ENCODE results near the gene SH3RF3.

Gene SH3RF3

DNA sequence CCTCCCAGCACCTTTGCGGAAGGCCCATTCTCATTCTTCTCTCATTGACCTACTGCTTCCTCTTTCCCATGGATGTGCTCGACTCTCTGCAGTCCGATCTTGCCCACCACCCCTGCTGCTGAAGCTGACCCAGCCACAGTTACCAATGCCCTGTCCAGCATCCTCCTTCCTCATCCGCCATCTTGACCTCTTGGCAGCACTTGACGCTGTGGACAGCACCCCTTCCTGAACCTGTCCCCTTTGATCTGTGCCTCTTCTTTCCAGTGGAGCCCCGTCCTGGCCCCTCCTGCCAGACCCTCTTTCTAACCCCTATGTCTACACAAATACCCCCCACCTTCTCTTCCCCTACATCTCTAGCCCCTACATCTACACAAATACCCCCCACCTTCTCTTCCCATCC, 275.7 kb downstream of the SH3RF3 start:
- no peak for DNase-seq

DNA sequence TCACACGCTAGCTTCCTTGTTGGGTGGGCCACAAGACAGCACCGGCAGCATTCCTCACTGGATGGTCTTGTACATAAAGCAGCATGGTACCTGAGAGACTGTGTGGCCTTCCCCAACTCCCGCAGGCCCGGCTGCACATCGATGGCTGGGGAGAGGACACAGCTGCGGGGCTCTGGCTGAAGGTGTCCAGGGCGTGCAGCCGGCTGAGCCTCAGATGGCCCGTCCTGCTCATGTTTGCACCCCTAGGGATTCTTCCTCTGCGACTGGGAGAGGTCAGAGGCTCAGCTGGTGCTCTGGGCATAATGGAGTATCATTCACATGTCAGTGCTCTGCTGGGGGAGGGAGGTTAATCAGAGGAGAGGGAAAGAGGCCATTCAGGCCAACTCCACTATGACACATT, 276.9 kb downstream of the SH3RF3 start:
- no peak for DNase-seq

DNA sequence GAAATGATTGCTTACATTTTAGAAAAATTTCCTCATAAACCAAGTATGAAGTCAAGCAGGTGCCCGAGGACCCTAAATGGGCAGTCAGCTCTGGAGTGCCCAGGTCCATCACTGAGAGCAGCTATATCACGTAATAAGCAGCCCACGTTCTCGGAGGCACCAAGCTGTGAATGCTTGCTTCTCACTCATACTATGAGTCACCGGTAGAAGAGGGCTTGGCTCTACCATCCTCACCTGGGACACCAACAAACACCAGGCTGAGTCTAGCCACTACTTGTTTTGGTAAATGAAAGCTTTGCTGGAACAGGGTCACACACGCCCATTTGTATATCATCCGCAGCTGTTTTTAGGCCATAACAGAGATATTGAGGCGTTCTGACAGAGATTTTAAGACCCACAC, 277.3 kb downstream of the SH3RF3 start:
- no peak for DNase-seq

DNA sequence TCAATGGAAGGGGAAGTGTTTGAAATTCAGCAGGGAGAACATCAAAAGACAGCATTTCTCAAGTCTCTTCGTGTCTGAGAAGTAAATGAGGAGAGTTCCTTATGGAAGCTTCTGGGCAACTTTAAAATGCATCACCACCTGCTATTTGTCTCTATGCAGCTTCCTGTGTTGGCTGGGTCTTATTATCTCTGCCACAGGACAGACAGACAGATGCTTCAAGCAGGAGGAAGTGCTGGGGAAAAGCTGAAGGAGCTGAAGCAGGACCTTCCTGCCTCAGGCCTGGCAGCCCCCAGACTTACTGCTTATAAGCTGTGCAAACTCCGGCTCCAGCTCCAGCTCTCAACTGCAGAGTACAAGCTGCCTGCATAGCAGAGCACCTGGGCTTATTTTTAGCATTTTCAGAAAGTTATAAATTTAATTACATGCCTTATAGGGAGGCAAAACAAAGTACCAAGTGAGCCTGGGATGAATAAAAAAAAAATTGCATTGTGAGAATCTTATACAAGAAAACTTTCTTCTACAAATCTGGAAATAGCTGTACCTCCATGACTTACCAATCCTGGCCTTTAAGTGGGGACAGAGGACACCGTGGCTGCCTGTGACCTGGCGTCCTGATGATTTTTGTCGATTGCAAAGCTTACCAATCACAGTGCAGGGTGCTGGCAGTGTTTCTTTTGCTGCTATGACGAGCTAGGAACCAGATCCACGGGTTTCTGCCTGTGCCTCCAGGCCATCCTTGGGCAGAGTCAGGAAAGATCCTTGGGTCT, 278.5 kb downstream of the SH3RF3 start:
- DNase-seq = no peak

DNA sequence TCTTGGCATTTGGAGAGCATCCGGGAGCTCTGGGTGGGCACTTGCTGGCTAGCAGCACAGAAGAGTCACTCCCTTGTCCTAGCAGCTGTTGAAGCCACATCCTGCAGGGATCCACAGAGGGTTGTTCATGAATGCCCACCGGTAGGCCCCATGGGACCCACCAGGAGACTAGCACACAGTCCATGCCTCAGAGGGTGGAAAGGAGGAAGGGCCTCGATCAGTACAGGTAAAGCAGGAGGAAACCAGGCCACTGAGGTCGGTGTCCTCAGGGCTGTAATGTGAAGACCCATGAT, 279.0 kb downstream of the SH3RF3 start:
- no peak for DNase-seq

DNA sequence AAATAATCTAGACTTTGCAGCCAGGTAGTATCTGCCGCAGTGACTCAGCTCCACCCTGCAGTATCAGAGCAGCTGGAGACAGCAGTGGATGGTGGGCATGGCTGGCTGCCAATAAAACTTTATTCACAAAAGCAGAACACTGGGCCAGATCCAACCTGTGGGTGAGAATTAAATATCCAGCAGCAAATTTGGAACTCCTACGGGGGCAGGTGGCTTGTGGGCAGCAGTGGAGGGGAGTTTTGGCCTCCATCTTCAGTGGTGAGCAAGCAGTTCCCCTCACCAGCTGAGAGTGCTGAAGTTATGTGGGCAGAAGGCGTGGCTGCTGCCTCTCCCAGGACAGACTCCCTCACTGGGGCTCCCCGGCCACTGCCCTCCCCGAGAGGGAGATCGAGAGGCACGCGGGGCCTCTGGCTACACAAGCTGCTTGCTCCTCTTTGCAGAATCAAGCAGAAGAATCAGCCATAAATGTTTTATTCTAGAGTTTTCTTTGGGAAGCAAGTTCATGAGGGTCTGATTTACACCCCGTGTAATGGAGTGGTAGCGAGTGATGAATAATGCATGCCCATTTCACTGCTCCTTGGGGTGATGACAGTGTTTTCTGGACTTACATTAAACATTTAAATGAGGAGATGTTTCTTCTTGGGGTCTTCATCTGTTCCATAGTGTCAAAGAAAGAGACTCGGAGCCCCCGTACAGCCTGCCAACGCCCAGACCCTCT, 280.5 kb downstream of the SH3RF3 start:
- DNase-seq = no peak

DNA sequence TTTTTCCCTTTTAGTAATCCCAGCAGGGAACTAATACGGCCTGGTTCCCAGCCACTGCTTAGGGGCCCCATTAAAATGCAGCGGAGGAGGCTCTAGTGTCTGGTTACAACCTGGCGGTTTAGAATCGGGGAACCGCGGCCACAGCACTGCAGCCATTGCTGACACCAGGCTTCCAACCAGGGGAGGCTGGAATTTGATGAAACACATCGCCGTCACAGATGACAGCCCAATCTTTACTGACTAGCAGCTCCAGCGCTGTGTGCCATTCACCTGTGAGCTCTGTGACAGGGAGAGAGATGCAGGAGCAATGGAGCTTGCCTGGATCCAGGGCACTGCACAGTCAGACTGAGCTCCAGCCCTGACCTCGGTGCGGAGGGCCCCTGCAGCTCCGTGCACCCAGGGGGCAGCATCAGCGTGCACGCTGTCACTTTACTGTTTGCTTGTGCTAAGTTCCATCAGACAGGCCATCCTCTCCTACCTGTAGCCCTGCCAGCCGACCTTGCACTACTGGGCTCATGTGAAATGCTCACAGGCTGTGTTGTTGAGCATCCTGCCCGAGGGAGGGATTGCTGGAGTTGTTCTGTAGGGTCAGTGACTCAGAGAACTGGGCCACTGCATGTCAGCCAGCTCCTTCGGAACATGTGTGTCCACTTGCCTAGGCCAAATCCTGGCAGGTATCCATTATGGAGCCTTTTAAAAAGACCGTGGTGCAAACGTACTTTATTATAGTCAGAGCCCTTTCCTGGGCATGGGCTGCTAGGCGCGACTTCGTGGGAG, 281.2 kb downstream of the SH3RF3 start:
- DNase-seq = no peak

DNA sequence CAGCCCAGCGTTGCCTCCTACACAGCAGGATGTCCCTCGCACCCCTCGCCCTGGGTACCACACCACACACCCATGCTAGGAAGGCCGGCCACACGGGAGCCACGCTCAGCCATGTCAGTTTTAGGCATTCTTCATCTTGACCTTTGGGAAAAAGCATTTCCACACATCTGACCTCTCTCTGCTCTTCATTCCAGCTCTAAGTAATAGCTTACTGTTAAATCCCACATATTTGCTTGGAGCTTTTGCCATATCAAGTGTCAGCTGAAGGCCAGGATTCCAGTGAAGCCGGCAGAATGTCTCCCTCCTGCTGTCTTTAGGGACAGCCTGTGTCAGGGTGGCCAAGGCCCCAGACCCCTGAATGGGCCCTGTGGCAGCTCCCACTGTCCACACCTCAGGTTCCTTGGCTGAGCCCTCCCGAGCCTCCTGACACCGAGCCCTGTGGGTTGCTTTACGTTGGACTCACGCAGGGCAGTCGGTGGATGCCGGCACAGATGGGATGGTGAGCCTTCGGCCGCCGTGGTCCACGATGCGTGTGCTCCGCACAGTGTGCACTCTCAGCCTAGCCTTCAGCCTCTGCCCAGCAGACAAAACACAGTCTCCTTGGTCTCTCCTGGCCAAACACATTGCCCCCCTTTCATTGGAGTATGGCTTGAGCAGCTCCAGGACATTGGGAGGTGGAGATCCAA, 282.8 kb downstream of the SH3RF3 start:
- DNase-seq = no peak

DNA sequence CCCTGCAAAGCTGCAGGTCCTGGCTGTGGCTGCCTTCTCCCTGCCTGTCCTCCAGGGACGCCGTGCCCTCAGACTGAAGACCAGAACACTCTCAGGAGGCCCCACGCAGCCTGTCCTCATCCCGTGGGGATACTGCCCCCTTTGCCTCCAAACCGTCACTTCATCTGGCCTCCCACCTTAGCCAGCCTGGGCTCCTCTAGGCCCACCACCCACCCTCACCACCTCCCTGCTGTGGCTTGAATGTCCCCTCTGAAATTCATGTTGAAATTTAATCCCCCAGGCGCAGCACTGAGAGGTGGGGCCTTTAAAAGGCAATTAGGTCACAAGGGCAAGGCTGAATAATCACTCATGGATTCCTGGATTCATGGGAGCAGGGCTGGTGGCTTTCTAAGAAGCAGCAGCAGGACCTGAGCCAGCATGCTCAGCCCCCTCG, 286.6 kb downstream of the SH3RF3 start:
- DNase-seq = no peak

DNA sequence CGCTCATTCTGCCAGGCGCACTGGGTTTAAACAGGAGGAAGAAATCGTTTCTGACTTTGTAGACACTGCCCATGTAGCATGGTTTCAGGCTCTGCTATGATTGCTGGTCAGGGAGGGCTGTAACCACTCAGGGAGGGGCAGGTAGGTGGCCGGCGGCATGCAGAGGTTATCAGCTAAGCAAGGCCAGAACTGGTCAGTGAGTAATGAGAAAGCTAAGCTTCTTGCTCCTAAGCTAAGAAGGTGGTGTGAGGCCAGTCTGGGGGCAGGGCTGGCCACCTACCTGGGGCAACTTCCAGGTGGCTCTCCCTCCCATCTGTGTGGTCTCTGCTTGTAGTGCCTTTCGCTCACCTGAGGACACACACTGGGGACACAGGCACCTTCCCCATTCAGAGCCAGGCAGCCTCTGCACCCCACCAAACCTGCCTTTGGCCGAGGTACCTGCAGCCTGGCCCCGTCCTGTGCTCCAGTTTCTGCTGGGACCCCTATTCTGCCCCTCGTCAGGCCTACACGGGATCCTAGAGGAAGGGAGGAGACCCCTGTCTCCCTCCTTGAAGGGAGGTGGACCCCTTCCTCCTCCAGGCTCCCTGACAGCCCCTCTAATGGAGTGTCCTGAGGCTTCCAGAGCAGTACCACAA, 288.8 kb downstream of the SH3RF3 start:
- DNase-seq = no peak

DNA sequence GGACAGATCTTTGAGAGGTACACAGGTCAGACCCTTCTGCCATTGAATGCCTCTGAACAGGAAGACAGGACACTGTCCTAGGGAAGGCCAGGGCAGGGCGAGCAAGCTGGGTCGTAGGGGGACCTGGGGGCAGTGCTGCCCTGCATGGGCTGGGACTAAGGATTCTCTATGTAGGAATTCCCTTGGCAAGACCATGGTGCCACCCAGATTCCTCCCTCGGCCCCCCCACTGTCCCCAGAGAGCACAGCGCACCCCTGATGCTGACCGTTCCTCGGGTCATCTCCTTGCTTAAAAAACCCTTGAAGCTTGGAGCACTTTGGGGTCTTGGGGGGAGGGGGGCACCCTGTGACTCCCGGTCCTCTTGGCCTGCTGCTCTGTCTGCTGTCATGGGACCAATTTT, 289.7 kb downstream of the SH3RF3 start:
- no peak for DNase-seq

DNA sequence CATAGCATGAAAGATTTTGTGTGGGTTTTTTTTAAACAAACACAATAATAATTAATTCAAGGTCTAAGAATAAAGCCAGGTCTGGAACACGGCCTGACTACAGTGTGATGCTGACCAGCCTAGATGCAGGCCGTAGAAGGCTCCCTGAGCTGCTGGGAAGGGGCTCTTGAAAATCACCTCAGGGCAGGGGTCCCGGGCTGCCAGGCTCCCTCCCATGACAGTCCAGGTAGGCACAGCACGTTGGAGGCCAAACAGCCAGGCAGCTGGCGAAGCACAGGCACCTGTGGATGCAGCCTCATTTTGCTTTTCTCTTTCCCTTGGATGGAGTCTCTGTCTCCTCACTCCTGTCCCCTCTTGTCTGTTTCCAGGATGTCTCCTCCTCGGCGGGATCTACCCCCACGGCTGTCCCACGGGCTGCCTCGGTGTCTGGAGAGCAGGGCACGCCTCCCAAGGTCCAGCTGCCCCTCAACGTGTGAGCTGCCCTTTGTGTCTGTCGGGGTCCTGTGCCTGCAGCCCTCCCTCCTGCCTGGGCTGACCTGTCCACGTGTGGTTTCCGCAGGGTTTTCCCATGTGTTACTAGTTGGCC, 290.3 kb downstream of the SH3RF3 start:
- no peak for DNase-seq

DNA sequence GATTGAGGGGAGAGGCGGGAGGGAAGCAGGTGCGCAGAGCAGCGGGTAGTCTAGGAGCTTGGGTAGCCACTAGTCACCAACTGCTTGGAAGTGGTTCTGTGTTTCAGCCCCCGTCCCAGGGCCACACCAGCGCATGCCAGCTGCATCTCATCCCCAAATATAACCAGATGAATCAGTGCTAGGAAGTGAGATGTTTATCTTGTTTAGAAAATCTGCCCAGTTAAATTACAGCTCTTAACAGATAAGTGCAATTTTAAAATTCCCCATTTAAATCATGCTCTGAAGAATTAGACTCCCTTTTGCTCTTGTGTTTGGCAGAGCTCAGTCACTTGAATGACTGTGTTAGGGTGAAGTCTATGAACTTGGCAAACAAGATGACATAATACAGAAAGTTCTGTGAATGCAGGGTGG, 291.0 kb downstream of the SH3RF3 start:
- no peak for DNase-seq

DNA sequence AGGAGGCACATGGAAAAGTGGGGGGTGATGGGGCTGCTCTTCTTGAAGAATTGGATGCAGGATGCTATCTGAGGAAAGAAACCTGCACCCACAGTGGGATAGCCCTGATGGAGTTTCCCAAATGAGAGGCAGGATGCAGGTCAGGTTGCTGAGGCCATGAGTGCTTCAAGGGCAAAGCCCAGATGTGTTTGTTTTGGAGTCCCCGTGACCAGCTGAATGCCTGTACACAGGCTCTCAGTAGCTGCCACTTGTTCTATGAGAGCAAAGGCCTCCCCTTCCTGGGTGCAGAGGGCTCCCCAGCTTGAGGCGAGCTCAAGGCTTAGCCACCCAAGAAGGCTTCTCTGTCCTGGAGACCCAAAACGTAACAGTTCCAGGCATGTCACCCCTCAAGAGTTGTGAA, 292.1 kb downstream of the SH3RF3 start:
- DNase-seq = no peak

DNA sequence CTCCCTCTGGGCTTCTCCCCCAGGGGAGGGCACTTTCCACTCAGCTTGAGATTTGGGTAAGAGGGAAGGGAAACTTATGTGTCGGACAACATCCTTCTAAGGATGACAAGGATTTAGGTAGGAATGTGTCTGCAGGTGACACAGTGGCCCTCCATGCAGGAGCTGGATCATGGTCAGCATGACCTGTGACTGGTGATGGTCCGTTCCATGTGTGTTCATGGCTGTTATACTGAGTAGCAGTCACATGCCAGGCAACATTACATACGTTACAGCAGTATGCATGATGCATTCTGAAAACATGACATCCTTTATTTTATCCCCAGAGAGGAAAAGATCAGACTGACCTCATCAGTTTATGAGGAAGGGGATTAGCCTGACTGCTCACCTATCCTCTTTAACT, 292.6 kb downstream of the SH3RF3 start:
- DNase-seq = no peak

DNA sequence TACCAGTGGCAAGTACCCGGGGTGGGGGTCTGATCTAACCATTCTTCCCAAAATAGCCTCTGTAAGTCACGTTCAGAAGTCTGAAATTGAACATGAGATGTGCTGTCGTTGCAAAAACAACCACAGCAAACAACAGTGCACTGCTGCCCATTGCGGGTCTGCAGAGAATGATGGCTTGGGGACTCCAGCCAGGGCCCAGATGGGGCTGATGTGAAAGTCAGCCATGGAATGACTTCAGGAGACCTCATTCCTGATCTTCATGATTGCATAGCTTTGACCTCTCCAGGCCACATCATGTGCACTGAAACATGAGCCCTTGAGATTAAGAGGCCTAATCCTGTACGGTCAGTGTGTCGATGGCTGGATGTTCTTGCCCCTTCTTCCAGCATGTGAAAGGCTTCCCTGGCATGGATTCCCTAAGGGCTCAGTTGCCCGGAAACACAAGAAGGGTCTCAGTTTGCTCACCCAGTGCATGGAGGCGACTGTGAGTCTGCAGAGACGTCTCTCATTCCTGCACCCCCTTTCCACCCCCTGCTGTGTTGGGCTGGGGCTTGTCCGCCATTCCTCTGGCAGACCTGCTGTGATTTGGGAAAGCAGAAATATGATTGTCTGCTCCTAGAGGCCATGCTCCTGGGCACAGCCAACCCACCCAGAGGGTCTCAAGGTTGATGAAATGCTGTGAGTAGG, 293.2 kb downstream of the SH3RF3 start:
- no peak for DNase-seq

DNA sequence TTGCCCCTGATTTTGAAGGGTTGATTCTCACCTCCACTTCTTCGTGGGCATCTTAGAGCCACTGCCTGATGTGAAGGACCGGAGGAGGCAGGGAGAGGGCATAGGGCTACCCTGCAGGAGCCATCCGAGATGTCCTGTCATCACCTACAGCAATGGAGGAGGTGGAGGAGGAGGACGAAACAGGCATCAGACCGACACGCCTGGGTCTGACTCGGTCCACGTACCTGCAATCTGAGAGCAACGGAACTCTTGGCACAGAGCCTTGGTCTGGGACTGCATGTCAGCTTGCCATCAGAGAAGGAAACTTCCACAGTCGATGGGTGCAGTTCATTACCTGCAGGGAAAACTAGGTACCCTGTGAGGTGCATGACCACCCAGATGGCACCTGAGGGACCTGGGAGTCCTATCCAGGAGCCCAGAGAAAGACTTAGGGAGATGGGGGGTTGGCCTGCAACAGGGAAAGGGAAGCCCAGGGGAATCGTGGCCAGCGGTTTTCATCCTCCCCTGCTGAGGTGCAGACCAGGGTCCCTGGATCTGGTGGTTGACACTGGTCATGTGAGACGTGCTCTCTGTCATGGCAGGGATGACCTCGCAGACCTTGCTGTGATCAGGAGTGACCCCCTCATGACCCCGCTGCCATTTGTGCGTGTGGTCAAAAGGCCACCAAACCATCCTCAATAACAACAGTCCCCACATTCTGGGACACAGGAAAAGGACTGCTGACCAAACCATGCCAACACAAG, 293.9 kb downstream of the SH3RF3 start:
- no peak for DNase-seq

DNA sequence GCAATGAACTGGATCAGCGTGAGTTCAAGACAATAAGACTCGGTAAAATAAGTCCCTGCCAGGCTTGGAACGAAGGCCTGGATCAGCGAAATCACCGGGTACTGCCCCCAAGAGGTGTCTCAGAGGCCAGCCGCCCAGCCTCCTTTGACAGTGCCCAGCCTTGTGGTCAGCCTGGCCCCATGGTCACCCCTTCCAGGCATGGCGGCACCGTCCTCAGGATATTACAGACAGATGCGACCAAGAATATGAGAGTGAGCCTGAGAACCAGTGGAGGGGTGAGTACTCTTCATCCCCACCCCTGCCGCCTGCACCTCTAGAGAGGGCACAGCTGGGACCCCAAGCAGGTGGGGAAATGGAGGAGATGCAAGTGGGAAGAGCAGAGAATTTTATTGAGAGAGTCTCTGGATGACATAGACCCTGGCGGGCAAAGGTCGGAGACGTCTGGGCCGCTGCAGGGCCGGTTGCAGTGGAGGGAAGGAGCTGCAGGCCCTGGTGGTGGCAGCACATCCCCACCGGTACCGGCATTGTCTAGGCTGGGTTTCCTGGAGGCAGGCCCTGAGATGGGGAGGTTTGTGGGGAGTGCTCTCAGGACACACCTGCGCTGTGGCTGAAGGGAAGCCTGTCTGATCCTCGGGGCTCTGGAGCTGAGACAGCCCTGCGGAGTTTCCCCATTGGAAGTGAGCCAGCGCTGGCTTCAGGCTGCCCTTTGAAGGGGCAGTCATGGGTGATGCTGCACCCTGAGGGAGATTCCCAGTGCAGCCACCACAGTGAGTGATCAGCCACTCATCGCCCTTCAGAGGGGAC, 294.8 kb downstream of the SH3RF3 start:
- no peak for DNase-seq

DNA sequence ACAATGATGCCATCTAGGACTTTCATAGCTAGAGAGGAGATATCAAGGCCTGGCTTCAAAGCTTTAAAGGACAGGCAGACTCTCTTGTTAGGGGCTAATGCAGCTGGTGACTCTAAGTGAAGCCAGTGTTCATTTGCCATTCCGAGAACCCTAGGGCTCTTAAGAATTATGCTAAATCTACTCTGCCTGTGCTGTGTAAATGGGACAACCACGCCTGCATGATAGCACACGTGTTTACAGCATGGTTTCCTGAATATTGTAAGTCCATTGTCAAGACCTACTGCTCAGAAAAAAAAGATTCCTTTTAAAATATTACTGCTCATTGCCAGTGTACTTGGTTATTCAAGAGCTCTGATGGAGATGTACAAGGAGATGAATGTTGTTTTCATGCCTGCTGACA, 296.4 kb downstream of the SH3RF3 start:
- DNase-seq = no peak

DNA sequence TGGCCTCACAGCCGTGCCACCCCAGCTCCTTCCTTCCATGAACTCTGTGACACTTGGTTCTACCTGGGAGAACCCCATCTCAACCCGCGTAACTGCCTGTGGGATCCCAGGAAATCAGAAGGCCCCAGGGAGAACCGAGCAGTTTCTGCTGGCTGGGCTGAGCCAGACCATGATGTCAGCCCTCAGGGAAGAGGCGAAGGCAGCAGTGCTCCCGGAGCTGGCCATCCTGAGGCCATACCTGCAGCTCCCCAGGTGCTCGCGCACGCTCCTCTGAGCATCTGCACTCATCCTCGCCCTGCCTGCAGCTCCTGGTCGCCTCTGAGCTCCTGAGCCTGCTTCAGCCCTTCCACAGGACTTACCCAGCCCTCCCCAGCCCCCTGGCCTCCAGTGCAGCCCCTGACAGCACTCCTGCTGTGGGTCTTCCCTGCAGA, 298.7 kb downstream of the SH3RF3 start:
- DNase-seq = no peak

Data from activated CD4-positive, alpha-beta T cell treated with anti-CD3 and anti-CD28 coated beads, Interleukin-2, Interleukin-6, amounts not matched to agents 100 ng/mL and 50 ng/mL, durations not matched to agents 16 hours and 8 hours (primary cell).